GM23248 (cell line): Measurements from ENCODE around the gene ZBTB20. TPM values are rescaled to one million over a fixed set of nuclear protein-coding genes. Genes with fewer than 3 reads are reported as not detected.

Experiments used
- DNase-seq: peaks from one replicate; pipeline ENCODE4 v3.0.0-alpha.2; 2015
- H2AFZ ChIP-seq: fragments of 200-600 bp; sonication (generic); 2 replicates; pipeline ENCODE4 v1.6.1; 2016; ENCODE audit warnings: antibody characterized with exemption
- H3F3A ChIP-seq: fragments of 200-600 bp; sonication (generic); 2 replicates; pipeline ENCODE4 v1.6.1; 2016; ENCODE audit warnings: mild to moderate bottlenecking, antibody characterized with exemption, mixed run types; ENCODE audit not compliant: insufficient read depth
- H3K27ac ChIP-seq: fragments of 200-600 bp; sonication (generic); 2 replicates; pipeline ENCODE4 v1.5.1; 2016; ENCODE audit warnings: mild to moderate bottlenecking
- H3K27me3 ChIP-seq: fragments of 200-600 bp; sonication (generic); replicated peaks from 2 replicates; pipeline ENCODE4 v1.6.1; 2016; ENCODE audit warnings: mild to moderate bottlenecking; ENCODE audit not compliant: insufficient read depth
- H3K36me3 ChIP-seq: fragments of 200-600 bp; sonication (generic); 2 replicates; pipeline ENCODE4 v1.6.1; 2016; ENCODE audit warnings: low read depth, mild to moderate bottlenecking
- H3K4me1 ChIP-seq: fragments of 200-600 bp; sonication (generic); 2 replicates; pipeline ENCODE4 v1.6.1; 2016; ENCODE audit warnings: mild to moderate bottlenecking; ENCODE audit not compliant: insufficient read depth
- H3K4me2 ChIP-seq: fragments of 200-600 bp; sonication (generic); one replicate; pipeline ENCODE4 v1.6.1; 2016; ENCODE audit warnings: mild to moderate bottlenecking; ENCODE audit not compliant: unreplicated experiment
- H3K4me3 ChIP-seq: fragments of 200-600 bp; sonication (generic); 2 replicates; pipeline ENCODE4 v1.5.1; 2016; ENCODE audit warnings: mild to moderate bottlenecking
- H3K79me2 ChIP-seq: fragments of 200-600 bp; sonication (generic); 2 replicates; pipeline ENCODE4 v1.6.1; 2016; ENCODE audit warnings: mild to moderate bottlenecking; ENCODE audit not compliant: insufficient read depth
- H3K9ac ChIP-seq: fragments of 200-600 bp; sonication (generic); 2 replicates; pipeline ENCODE4 v1.6.1; 2016; ENCODE audit warnings: mild to moderate bottlenecking
- H3K9me2 ChIP-seq: fragments of 200-600 bp; sonication (generic); 2 replicates; pipeline ENCODE4 v1.6.1; 2016; ENCODE audit warnings: mixed run types, mild to moderate bottlenecking, moderate library complexity; ENCODE audit not compliant: insufficient read depth
- H3K9me3 ChIP-seq: fragments of 200-600 bp; sonication (generic); one replicate; pipeline ENCODE4 v1.6.1; 2017; ENCODE audit warnings: low read depth
- H4K20me1 ChIP-seq: fragments of 200-600 bp; sonication (generic); 2 replicates; pipeline ENCODE4 v1.6.0; 2016; ENCODE audit not compliant: insufficient read depth
- EZH2 ChIP-seq: fragments of 200-600 bp; sonication (generic); IDR thresholded peaks from 2 replicates; pipeline ENCODE4 v1.6.1; 2018; ENCODE audit warnings: antibody characterized with exemption, mild to moderate bottlenecking; ENCODE audit not compliant: insufficient read depth, poor library complexity, severe bottlenecking
- EZH2phosphoT487 ChIP-seq: fragments of 200-600 bp; sonication (generic); IDR thresholded peaks from 2 replicates; pipeline ENCODE4 v1.6.1; 2018; ENCODE audit warnings: antibody characterized with exemption, moderate library complexity, mild to moderate bottlenecking, low read depth; ENCODE audit not compliant: insufficient read depth
- WGBS, 2 experiments: methylation state at CpG; one replicate each; pipeline ENCODE4 v1.1.6; 2015 to 2017; ENCODE audit warnings: low lambda C conversion rate in 2 of 2, low coverage in 1 of 2; ENCODE audit errors: missing lambda C conversion rate in 2 of 2; 5-methylcytosine and 5-hydroxymethylcytosine counted together
- in situ Hi-C: fragments of 300-500 bp; cut with MboI; formaldehyde crosslinking; loops from 2 replicates; pipeline ENCODE4 v1.15.0; 2020
- polyA plus RNA-seq: library from polyadenylated mRNA; unstranded; fragments of >200 nt; fragmentation: Nextera tagmentation; extraction: Ambion mirVana; gene quantifications from 2 replicates; pipeline ENCODE4 v1.2.1, GENCODE V29; 2016
- total RNA-seq: library from RNA; depleted of rRNA; stranded (reverse); fragments of >200 nt; shearing (Covaris generic); gene quantifications from 2 replicates; pipeline ENCODE4 v1.2.3, GENCODE V29; 2014

Gene ZBTB20
- total and polyA plus RNA-seq, 2 experiments from 2014 or later: 9.2 to 12.2 TPM

DNA sequence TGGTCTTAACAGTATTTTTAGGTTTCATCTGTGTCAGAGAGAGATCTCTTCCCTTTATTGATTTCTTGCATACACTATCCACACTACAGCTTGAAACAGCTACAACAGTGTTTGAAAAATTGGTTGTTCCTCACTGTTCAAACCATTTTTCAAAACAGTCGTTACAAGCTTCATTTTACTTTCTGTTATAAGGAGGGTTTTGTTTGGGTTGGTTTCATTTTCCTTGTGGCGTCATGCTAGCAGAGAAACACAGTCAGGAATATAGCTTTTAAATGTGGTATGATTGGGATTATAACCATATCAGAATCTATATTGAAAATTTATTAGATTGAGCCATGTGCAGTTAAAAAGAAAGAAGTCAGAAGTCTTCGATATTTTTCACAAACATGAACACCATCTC is 400.6 kb downstream of the ZBTB20 start:
- Histone ChIP-seq H3K79me2 (peaks cover 6% of the 10 kb centered on the region; the same call in 1 of the 2 replicates), H3K9me2 (no peaks in the 10 kb centered on the region), H3K27ac (peak overlapping the region; percentile 75), H3K4me3 (peak overlapping the region; percentile 71), H3F3A (peaks cover 24% of the 10 kb centered on the region), H3K36me3 (no peaks in the 10 kb centered on the region), H2AFZ (peak overlapping the region; percentile 86), H4K20me1 (no peaks in the 10 kb centered on the region), H3K4me1 (peaks cover 28% of the 10 kb centered on the region), H3K4me2 (peak overlapping the region; percentile 82), H3K9me3 (no peaks in the 10 kb centered on the region), H3K27me3 (no peaks in the 10 kb centered on the region), H3K9ac (peak overlapping the region; percentile 78)
- peak; percentile 50 for DNase-seq
- 3 to 10% methylated on average over 3 of the region's 3 CpGs for whole genome bisulfite sequencing, 2 experiments
- TF ChIP-seq EZH2phosphoT487 (no peak), EZH2 (no peak)
- in situ Hi-C loops: no loop called here

DNA sequence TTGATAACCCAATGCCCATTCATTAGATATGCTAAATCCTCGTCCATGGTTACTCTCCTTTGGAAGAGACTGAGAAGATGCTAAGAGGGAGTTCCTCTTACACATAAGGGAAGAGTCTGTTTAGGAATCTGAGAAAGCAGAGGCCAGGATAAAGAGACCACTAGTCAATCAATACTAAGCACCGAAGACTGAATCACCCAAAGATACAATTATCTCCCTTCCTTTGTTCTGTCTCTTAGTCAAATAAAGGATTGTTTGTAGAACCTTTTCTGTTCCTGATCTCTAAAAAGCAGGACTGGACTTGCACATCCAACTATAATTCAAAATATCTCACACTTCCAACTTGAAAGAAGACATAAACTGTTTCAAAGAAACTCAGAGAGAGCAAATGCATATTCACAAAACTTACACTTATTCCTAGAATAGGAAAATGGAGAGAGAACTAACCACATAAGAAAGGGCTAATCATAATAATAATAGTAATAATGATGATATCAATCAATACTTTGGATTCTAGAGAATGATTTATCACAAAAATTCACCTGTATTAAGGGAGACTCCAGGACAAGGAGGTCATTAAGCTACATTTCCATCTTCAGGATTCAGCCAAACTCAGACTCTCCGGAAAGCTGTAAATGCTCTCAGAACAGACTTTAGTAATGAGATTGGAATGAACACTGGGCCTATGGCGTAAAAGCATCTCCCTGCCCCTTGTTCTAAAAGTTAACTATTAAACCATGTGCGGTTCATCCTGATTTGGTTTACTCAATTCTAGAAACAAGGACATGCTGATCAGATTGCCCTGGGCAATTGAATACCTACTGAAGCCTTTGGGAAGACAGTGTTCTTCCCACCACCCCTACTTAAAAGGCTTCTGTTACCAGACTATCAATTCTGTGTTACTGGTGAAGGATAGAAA is 401.5 kb downstream of the ZBTB20 start:
- Histone ChIP-seq H3K79me2 (peaks cover 6% of the 10 kb centered on the region; the same call in 1 of the 2 replicates), H4K20me1 (no peaks in the 10 kb centered on the region), H3K27me3 (no peaks in the 10 kb centered on the region), H3F3A (peaks cover 24% of the 10 kb centered on the region), H3K9me3 (no peaks in the 10 kb centered on the region), H3K36me3 (no peaks in the 10 kb centered on the region), H3K4me3 (peak overlapping the region; percentile 71), H3K4me2 (peak overlapping the region; percentile 82), H3K4me1 (peaks cover 35% of the 10 kb centered on the region), H3K27ac (peak overlapping the region; percentile 75), H2AFZ (peak overlapping the region; percentile 86), H3K9ac (peak overlapping the region; percentile 78), H3K9me2 (no peaks in the 10 kb centered on the region)
- no peak for TF ChIP-seq EZH2phosphoT487
- DNase-seq: peak; percentile 86
- in situ Hi-C loops: no loop called here
- 9 to 12% methylated on average over 5 of the region's 5 CpGs for WGBS, 2 experiments

DNA sequence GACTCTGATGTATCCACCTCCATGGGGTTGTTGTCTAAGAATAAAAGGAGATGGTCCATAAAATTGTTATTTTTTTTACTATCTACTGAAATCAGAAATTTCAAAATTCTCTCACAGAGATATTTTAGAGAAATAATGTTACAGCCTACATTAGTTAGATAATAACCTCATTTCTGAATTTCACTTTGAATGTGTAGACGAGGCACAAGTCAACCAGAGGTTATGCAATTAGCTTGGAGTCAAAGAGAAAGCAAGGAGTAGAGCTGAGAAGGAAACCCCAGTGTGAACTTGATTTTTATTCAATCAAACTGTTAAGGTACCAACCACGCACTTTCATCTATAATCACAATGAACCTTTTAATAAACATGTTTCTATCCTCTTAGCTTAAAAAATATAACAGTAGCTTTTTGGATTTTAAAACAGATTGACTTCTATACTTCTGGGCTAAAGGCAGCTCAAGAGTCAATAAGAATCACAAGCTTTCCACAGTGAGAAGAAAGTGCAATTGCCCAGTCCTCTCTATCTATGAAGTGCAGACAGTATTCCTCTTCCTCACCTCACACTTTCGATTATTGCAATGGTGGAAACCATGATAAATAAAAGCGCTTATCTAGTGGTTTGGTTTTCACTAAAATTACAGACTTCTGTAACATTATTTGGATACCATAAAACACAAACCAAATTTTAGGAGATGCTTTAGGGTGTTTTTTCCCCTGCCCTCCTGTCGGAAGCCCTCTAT is 403.2 kb downstream of the ZBTB20 start:
- H3K27me3 ChIP-seq: no peaks in the 10 kb centered on the region
- no peaks in the 10 kb centered on the region for H3K36me3 ChIP-seq
- peaks cover 24% of the 10 kb centered on the region for H3F3A ChIP-seq
- no peak overlapping the region for H3K9ac ChIP-seq
- peaks cover 35% of the 10 kb centered on the region for H3K4me1 ChIP-seq
- H3K79me2 ChIP-seq: peaks cover 6% of the 10 kb centered on the region; the same call in 1 of the 2 replicates
- H3K9me2 ChIP-seq: no peaks in the 10 kb centered on the region
- H3K27ac ChIP-seq: no peak overlapping the region
- H3K4me3 ChIP-seq: no peak overlapping the region
- TF ChIP-seq EZH2: no peak
- no peak for TF ChIP-seq EZH2phosphoT487
- no peaks in the 10 kb centered on the region for H4K20me1 ChIP-seq
- in situ Hi-C loops: no loop called here
- 83 to 84% methylated on average over 5 of the region's 5 CpGs for whole genome bisulfite sequencing, 2 experiments
- no peaks in the 10 kb centered on the region for H3K9me3 ChIP-seq
- DNase-seq: no peak
- no peak overlapping the region for H3K4me2 ChIP-seq
- H2AFZ ChIP-seq: no peak overlapping the region

DNA sequence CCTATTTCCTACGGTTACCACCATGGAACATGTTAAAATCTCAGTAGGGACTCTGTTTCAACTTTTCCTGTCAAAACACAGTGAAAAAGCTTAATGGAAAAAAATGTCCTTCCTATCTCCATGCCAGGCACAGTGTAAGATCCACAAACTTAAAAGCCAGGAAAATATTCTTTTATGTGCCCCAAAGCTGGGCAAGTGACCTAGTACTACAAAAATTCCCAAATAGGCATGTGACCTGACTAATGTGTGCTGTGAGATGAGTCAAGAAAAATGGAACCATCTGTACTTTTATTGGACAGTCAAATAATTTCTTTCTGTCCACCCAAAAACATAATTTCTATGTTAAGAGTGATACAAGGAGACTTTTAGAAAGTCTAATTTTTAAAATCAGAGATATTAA is 406.0 kb downstream of the ZBTB20 start:
- H3K9me3 ChIP-seq: no peaks in the 10 kb centered on the region
- no peak overlapping the region for H2AFZ ChIP-seq
- no peak overlapping the region for H3K4me3 ChIP-seq
- H3K79me2 ChIP-seq: peaks cover 6% of the 10 kb centered on the region; the same call in 1 of the 2 replicates
- peaks cover 13% of the 10 kb centered on the region for H3F3A ChIP-seq
- H3K9ac ChIP-seq: no peak overlapping the region
- peaks cover 22% of the 10 kb centered on the region for H3K4me1 ChIP-seq
- no peak overlapping the region for H3K4me2 ChIP-seq
- 13 to 17% methylated on average over 1 of the region's 1 CpG for WGBS, 2 experiments
- no peaks in the 10 kb centered on the region for H3K36me3 ChIP-seq
- DNase-seq: peak; percentile 69
- H4K20me1 ChIP-seq: no peaks in the 10 kb centered on the region
- peak overlapping the region; percentile 6; the same call in 1 of the 2 replicates for H3K27ac ChIP-seq
- in situ Hi-C loops: no loop called here
- no peaks in the 10 kb centered on the region for H3K9me2 ChIP-seq
- no peak for TF ChIP-seq EZH2
- no peak for TF ChIP-seq EZH2phosphoT487
- H3K27me3 ChIP-seq: no peaks in the 10 kb centered on the region
